ENCODE results near the gene CDK5RAP1.

Gene CDK5RAP1

DNA sequence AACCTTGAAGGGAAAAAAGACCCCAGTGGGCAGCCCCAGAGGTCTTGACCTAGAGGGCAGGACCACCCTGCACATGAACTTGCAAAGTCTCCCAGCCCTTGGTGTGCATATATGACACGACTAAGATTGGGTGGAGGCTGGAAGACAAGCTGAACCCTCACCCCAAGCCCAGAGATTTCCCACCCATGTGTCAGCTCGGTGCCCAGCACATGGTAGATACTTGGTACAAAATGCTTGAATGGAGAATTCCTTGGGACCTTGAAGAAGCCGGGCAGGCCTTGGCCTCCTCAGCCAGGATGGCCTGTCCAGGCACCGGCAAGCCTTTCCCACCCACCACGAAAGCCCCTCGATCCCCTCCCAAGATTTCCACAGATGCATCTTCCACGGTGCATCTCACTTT, 67.7 kb downstream of the CDK5RAP1 start:
- no peak for DNase-seq (ENCODE audit: low read depth in 2 of 2)

DNA sequence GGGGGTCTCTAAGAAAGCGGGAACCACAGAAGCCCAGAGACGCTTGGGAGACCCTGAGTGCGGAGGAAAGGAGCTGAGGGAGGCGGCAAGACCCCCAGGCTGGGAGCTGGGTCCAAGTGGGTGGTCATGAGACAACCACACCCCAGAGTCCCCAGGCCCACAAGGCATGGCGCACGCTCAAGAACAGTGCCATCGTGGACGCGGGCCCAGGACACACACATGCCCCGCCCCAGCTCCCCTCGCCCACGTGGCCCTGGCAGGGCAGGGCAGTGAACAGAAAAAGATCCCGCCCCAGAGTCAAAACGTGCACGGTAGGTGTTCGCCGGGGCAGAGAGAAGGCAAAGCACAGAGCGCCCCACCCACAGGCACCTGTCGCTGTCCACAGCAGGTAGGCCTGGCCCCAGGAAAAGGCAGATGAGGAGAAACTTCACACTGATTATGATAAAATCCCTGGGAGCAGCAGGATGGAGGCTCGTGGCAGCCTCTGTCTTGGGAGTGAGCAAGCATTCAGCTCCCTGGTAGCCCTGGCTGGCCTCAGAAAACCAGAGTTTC, 68.3 kb downstream of the CDK5RAP1 start:
- DNase-seq (ENCODE audit: low read depth in 2 of 2), result no peak

DNA sequence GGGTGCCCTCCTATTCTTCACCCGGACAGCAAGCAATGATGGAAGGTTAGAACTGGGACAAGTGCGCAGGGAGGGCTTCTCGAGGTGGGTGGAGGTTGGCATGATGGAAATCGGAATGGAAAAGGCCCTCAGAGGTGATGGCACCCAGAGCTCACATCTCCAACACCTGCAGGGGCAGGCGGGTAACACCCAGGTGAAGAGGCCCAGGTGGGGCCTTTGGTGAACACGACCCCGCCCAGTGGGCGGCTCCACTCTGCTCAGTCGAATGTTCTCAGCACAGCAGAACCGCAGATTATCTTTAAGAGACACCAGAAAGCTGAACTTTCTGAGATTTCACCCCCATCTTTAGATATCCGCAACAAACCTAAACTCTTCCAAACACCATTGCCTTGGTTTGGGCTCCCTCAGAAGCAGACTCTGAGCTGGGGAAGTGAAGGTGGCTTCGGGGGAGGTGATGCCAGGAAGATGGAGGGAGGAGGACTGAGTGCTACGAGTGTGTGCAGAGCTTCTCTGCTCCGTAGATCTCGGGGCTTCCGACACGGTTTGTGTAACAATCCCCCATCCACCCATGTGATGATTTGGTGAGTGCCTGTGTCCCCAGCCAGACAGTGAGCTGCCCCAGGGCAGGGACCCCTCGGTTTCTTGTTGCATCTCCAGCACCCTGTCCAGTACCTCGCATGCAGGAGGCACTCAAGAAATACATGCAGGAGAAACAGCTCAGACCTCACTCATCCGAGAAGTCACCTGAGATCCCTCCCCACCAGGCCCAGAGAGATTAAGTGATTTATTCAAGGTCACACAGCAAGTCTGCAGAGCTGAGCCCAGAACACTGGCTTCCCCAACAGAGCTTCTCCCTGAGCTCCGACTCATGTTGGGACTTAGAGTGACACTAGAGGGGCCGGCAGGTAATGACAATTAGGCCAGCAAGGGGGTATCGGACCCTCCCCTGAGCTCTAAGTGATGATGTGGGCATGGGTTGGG, 72.9 kb downstream of the CDK5RAP1 start:
- DNase-seq (ENCODE audit: low read depth in 2 of 2), result no peak

DNA sequence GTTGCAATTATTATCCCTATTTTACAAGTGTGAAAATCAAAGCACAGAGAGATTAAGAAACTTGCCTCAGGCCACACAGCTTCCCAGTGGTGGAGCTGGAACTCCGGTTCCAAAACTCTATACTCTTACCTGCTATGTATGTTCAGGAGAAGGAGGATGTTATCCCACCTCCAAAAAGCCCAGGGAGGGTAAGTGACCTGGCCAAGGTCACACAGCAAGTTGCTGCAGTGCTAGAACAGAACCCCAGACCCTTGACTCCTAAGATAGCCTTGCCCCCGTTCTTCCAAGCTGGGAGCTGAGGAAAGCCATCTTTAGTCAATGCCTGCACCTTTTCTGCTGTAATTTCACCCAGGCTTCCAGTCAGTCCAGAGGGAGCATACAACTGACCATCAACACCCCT, 76.0 kb downstream of the CDK5RAP1 start:
- DNase-seq (ENCODE audit: low read depth in 2 of 2), result no peak

DNA sequence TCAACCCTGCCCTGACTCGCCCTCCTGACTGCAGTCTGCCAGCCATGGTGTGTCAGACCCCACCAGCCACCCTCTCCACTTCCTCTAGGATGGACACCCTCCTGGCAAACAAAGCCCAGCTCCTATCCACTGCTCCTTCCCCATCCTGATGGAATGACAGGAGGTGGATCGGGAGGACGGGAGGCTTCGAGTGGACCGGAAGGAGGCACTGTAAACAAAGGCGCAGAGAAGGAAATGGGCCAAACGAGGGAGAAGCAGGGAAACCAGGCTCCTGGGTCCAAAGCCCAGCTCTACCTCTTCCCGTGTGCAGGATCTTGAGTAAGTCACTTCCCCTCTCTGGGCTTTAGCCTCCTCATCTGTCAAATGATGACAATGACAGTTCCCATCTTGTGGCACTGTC, 78.1 kb downstream of the CDK5RAP1 start:
- DNase-seq (ENCODE audit: low read depth in 2 of 2), result no peak

DNA sequence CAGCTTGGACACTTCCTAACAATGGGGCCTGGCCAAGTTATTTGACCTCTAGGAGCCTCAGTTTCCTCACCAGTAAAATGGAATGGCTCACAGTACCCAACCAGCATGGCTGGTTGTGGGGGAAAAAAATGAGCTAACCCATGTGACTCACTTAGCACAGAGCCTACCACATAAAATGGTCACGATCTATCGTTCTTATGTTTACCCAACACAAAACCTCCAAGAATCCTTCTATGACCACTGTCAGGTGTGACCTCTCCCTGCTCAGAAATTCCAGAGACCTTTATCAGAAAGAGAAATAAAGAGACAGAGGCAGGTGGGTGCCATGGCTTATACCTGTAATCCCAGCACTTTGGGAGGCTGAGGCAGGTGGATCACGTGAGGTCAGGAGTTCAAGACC, 78.9 kb downstream of the CDK5RAP1 start:
- DNase-seq (ENCODE audit: low read depth in 2 of 2), result no peak

DNA sequence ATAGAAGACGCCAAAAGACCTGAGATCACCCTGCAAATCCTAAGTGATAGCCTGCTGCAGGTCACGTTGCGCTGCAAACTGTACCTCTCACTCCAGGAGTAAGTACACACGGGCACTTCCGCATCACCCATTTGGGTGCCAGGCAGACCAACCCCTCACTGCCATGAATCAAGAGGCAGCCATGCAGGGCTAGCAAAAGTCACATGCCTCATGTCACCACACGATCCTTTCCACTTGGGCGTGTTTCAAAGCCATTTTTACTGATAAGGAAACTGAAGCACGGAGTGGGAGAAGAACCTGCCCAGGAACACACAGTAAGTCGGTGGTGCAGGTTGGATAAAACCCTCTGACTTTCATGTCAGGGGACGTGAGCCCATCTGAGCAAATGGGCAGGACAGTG, 81.3 kb downstream of the CDK5RAP1 start:
- DNase-seq (ENCODE audit: low read depth in 2 of 2), result no peak

DNA sequence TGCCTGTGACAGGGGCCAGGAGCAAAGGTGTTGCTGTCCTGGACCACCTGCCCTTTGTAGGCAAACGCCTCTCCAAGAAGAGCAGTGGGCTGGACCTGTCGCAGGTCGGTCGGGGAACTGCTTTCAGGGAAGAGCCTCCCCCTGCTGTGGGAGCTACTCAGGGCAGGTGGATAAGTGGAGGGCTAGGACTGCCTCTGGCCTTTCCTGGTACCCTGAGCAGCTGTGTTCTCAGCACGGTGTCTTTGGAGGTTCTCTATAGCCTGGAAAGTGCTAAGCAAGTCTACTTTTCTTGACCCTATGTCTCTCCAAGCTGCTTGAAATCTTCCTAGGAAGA, 83.3 kb downstream of the CDK5RAP1 start:
- no peak for DNase-seq (ENCODE audit: low read depth in 2 of 2)

DNA sequence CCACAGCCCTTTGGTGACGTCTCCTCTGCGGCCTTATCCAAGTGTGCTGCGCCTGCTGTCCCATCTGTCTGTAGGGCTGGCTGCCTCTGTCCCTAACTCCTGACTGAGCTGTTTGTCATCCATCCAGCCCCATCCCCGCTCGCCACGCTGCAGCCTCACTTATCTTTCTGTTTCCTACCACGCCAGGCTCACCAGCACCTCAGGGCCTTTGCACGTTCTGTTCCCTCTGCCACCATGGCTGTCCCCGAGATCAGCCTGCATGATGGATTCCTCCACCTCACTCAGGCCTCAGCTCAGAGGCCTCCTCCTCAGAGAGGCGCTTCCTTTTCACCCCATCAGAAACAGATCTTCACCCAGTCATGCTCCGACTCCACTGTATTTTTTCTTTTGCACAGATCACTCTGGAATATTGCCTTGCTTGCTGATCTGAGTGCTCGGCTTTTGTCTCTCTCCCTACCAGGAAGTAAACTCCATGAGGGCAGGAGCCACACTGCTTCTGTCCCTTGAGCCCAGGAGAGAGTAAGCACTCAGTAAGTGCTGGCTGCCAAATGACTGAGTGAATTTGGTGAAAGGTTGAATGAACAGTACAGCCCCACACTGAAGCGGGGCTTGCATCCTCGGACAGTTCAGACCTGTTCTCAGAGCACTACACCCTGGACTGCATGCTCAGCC, 83.8 kb downstream of the CDK5RAP1 start:
- no peak for DNase-seq (ENCODE audit: low read depth in 2 of 2)

DNA sequence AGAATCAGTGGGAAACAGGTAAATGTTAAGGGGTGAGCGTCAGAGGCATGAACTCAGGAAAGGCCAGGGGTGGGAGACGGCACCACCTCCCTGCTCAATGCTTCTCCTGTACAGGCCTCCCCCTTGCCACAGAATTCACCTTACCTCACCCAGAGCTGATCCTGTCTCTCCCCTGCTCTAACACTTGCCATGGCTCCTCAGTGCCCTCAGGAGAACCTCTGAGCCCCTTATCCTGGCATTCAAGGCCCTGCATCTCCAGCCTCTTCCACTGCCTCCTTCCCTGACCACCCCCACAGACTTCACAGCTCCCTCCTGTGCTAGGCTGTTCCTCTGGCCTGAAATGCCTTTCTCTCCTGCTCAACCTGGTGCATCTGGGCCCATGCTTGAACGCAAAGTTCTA, 84.4 kb downstream of the CDK5RAP1 start:
- no peak for DNase-seq (ENCODE audit: low read depth in 2 of 2)

DNA sequence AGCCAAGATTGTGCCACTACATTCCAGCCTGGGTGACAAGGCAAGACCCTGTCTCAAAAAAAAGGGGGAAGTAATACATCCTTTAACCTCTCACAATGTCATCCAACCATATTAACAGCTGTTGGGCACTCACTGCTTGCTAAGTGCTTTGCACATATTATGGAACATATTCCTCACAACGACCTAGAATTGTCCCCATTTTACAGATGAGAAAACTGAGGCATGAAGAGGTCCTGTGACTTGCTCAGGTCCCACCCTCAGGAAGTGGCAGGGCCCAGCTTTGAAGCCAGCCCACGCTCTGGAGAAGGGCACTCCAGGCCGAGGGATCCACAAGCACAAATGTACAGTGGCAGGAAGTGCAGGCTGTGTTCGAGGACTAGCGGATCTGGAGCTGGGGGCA, 85.0 kb downstream of the CDK5RAP1 start:
- DNase-seq (ENCODE audit: low read depth in 2 of 2), result no peak

DNA sequence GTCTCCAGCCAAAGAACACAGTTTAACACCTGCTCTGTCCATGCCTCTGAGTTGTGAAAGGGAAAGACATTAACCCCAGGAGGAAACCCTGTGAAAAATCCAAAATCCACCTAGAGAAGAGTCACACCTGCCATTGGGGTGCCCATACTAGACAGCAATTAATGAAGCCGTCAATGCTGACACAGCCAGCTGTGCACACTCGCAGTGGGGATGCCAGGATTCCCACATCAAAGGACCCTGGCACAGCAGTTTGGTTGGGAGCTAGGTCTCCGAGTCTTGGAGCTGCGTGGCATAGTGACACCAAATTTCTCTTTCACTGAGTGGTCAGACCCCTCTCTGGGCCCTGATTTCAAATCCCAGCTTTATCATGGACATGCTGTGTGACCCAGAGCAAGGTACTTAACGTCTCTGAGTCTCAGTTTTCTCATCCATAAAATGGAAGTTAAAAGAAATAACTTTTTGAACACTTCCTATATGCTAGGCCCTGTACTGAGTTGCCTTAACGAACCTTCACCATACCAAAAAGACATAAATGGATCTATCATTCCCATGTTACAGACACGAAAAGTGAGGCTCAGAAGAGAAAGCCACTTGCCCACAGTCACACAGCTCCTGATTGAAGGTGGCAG, 87.5 kb downstream of the CDK5RAP1 start:
- DNase-seq (ENCODE audit: low read depth in 2 of 2), result no peak

DNA sequence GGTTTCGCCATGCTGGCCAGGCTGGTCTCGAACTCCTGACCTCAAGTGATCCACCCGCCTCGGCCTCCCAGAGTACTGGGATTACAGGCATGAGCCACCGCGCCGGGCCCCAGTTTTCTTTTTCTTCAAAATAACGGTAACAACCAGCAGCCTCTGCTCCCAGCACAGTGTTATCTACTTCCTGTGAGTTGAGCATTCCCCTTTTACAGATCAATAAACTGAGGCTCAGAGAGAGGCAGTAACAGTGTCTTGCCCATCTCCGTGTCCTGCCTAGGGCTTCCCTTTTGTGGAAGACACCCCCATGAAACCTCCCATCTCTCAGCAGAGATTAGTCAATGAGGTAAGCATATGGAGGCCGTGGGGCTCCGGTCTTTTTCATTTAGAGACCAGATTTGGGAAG, 88.7 kb downstream of the CDK5RAP1 start:
- no peak for DNase-seq (ENCODE audit: low read depth in 2 of 2)

DNA sequence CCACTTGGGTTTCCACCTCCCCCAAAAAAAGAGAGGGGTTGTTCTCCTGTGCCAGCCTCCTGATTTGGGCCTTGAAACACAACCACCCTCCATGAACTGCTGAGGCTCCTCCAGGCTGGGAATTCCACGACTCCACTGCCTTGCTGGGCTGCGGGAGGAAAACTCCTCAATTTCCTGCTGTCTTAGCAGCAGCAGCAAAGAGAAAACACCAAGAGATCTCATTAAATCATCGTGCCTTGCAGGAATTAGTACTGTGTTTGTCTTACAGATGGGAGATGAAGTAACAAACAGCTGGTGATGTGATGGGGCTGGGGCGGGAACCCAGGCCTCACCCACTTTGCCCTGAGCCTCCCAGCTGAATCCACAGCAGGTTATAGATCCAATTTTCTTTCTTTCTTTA, 89.3 kb downstream of the CDK5RAP1 start:
- DNase-seq (ENCODE audit: low read depth in 2 of 2), result no peak

DNA sequence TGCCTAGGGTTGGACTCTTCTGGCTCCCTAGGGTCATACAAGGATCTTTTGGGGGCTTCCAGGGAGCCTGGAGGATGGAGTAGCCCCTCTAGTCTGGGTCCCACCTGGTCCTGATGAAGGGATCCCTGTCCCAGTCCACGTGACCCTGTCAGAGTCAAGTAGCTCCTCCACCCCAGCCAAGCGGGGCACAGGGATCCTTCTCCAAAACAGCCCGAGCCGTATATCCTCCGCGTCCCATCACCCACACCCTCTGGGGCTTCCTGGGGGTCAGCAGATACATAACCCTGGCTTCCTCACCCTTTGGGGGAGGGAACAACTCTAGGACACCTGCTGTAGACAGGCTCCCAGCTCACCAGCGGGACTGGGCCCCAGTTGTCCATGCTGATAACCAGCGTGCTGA, 90.3 kb downstream of the CDK5RAP1 start:
- DNase-seq (ENCODE audit: low read depth in 2 of 2), result no peak

DNA sequence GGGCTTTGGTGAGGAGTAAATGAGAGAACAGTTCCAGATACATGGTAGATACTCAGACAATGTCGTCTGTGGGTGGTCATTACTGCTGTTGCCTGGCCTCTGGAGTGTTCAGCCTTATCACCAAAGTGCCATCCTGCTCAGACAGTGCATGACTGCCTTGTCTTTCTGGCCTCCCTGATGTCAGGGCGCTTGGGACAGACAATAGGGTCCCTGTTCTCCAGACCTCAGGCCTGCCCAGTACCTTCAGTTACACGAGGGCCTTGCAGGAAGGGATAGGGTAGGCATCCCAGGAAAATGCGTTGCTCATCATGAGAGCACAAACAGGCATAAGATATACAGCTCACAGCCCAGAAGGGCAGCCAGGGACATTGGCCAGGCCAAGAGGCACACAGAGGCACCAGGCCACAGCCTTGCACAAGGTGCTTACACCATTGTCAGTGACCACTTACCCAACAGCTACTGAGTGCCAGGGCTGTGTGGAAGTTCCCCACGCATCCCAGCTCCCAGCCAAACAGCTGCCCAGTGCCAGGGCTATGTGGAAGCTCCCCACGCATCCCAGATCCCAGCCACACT, 90.9 kb downstream of the CDK5RAP1 start:
- no peak for DNase-seq (ENCODE audit: low read depth in 2 of 2)

DNA sequence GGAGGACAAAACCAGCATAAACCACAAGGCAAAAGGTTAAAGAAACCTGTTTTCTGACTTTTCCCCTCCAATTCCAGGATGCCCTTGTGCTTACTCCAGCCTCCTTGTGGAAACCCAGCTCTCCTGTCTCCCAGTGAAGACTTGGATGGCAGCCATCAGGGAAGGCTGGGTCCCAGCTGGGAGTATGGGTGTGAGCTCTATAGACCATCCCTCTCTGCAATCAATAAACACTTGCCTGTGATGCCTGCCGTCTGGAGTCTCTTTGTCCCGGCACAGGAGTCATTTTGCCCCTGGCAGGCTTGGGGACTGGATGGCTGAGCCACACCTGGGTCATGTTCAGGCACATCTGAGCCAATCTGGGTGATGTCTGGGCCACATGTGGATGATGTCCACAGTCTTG, 91.7 kb downstream of the CDK5RAP1 start:
- DNase-seq (ENCODE audit: low read depth in 2 of 2), result no peak

Measured in stimulated activated CD4-positive, alpha-beta T cell treated with anti-CD3 and anti-CD28 coated beads, Interleukin-1b, Interleukin-23, amount 100 ng/mL, for 1 hour (primary cell).